Kidney (tissue), 14 donors: ENCODE data around the gene WAS. TPM values are rescaled to one million over a fixed set of nuclear protein-coding genes. Genes with fewer than 3 reads are reported as not detected.
"Not testable (repeated sequence)": the region's sequence is repeated elsewhere in the genome, so short reads cannot be mapped to it uniquely, and the experiment has no call there.

Source experiments
- DNase-seq, 5 donors: peaks; one replicate each; pipeline ENCODE4 v3.0.0-alpha.2; 2013 to 2020
- FAIRE-seq: peaks from 2 replicates; lab custom pipeline; 2012; peaks lifted over from hg19 to GRCh38; lab: Jason Lieb, UNC
- H3K27ac ChIP-seq, 2 donors: one replicate each; pipeline ENCODE4 v1.7.0; 2013; ENCODE audit warnings: low read depth in 2 of 2, low read length in 2 of 2, inconsistent platforms in 1 of 2
- H3K27me3 ChIP-seq: one replicate; pipeline ENCODE4 v1.7.1; 2013; ENCODE audit warnings: low read length, inconsistent platforms; ENCODE audit not compliant: control insufficient read depth, insufficient read depth
- H3K36me3 ChIP-seq, 3 donors: one replicate each; pipeline versions ENCODE4 v1.7.0 to v1.7.1; 2013; ENCODE audit warnings: low read length in 3 of 3, control low read depth in 1 of 3, inconsistent platforms in 1 of 3; ENCODE audit not compliant: insufficient read depth in 3 of 3, control insufficient read depth in 2 of 3
- H3K4me1 ChIP-seq, 3 donors: one replicate each; pipeline versions ENCODE4 v1.7.0 to v1.7.1; 2013; ENCODE audit warnings: low read length in 3 of 3, inconsistent platforms in 1 of 3, low read depth in 1 of 3; ENCODE audit not compliant: control insufficient read depth in 2 of 3, insufficient read depth in 2 of 3
- H3K4me3 ChIP-seq, 3 donors: one replicate each; pipeline versions ENCODE4 v1.7.0 to v1.8.1; 2013; ENCODE audit warnings: low read length in 3 of 3, control low read depth in 1 of 3, inconsistent platforms in 1 of 3
- H3K9ac ChIP-seq, 3 donors: one replicate each; pipeline versions ENCODE4 v1.7.0 to v1.7.1; 2013; ENCODE audit warnings: low read length in 3 of 3, control low read depth in 1 of 3, inconsistent platforms in 1 of 3
- H3K9me3 ChIP-seq, 3 donors: one replicate each; pipeline versions ENCODE4 v1.7.0 to v1.7.1; 2013; ENCODE audit warnings: low read length in 3 of 3, control low read depth in 1 of 3, inconsistent platforms in 1 of 3; ENCODE audit not compliant: control insufficient read depth in 2 of 3, insufficient read depth in 1 of 3
- CTCF ChIP-seq: IDR thresholded peaks from 3 replicates; pipeline ENCODE4 v1.5.1; 2012; ENCODE audit warnings: mild to moderate bottlenecking, moderate library complexity, borderline replicate concordance; ENCODE audit not compliant: insufficient read depth; ENCODE audit errors: extremely low read depth
- intact Hi-C: fragments of 100-400 bp; cut with DNase I; formaldehyde crosslinking; loops from one replicate; pipeline ENCODE4 v1.11.1; 2022
- polyA plus RNA-seq: library from polyadenylated mRNA; stranded (reverse); fragments of 350-450 nt; fragmentation: Illumina TruSeq; extraction: RNeasy Lipid Tissue Mini Kit (QIAGEN cat#74804); gene quantifications from one replicate; pipeline ENCODE4 v1.2.3, GENCODE V29; 2014; ENCODE audit warnings: low read depth, low replicate concordance; ENCODE audit not compliant: insufficient read depth
- total RNA-seq: library from RNA; stranded (reverse); fragmentation: NEBNext Ultra II Directional; extraction: Animal tissue kit (Norgen Biotek cat#: 25700); gene quantifications from one replicate; pipeline ENCODE4 v1.2.1, GENCODE V29; 2021
- donor health status: control.
- donor health status: control.
- donor health status: control.
- donor health status: control.
- donor health status: control.
- donor health status: DM: yes; HTN: yes; CAD: no.
- donor health status: Normal renal cell carcinoma (clear cell type).

WAS gene
- total and polyA plus RNA-seq, 2 donors from 2014 or later: 2.2 to 14.2 TPM

DNA sequence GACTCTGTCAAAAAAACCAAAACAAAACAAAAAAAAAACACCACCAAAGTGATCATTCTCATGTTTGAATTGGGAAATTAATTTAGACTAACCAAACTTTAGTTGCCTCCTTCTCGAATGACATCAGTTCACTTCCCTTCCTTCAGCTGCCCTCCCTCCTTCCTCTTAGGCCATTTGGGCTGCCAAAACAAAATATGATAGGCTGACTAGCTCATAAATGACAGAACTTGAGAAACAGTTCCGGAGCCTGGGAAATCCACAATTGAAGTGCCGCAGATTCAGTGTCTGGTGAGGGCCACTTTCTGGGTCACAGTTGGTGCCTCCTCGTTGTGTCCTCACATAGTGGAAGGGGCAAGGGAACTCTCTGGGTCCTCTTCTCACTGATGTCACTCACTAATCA, 16.1 kb upstream of the WAS start:
- DNase-seq (no peak), FAIRE-seq (no peak)
- Histone ChIP-seq H3K9me3 (no peaks in the 10 kb centered on the region), H3K4me3 (no peak overlapping the region), H3K4me1 (no peaks in the 10 kb centered on the region), H3K27ac (no peak overlapping the region), H3K27me3 (no peaks in the 10 kb centered on the region), H3K9ac (no peak overlapping the region), H3K36me3 (no peaks in the 10 kb centered on the region)
- TF ChIP-seq CTCF: no peak
- intact Hi-C loops: no loop called here

DNA sequence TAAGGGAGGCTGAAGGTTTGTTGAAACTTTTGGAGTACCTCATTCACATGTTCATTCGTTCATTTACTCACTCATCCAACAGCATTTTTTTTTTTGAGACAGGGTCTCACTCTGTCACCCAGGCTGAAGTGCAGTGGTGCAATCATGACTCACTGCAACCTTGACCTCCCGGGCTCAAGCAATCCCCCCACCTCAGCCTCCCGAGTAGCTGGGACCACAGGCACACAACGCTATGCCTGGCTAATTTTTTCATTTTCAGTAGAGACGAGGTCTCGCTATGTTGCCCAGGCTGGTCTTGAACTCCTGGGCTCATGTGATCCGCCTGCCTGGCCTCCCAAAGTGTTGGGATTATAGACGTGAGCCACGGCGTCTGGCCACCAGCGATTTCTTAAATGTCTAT, 15.4 kb upstream of the WAS start:
- intact Hi-C loops, H3K9ac ChIP-seq, H3K4me1 ChIP-seq, H3K36me3 ChIP-seq, H3K27ac ChIP-seq, H3K27me3 ChIP-seq, H3K4me3 ChIP-seq, H3K9me3 ChIP-seq, FAIRE-seq, DNase-seq: not testable (repeated sequence)

DNA sequence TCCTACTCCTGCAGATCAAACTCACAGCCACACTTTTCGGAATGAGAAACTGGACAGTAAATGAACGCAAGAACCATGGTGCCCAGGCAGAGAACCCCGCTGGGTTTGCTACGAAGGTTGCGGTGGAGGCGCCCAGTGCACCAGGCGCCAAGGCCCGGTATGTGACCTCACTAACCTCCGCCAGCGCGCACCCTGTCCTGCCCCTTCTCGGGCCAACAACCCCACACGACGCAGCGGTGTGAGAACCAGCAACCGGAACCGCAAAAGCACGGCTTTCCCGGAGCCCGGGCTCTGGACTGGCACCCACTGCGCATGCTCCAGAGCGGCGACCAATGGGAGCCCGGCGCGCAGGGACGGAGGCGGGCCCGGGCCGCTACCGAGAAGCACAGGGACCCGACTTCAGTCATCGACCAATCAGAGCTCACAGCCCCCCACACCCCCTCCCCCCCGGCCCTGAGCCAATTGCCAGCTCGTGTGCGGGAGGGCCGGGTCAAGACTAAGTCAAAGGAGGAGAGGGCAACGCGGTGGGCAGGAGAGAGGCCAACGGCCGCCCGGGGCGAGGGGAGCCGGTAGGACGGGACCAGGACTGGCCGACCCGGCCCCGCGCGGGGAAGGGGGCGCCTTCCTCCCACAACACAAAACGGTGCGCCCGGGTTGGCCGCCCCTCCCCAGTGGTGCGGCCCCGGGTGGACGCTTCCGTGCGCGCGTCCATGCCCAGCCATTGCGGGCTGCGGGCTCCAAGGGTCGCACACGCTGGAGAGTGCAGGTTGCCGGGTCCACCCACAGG, 7.3 kb upstream of the WAS start:
- H3K9me3 ChIP-seq: no peaks in the 10 kb centered on the region
- H3K4me3 ChIP-seq: peak overlapping the region; percentile 68 to 79 (median 76)
- FAIRE-seq: no peak
- no peaks in the 10 kb centered on the region for H3K27me3 ChIP-seq
- peaks cover 0 to 2% (median 0%) of the 10 kb centered on the region in 3 donors for H3K4me1 ChIP-seq
- TF ChIP-seq CTCF: no peak
- peak overlapping the region; percentile 78 to 88 for H3K27ac ChIP-seq
- no peaks in the 10 kb centered on the region for H3K36me3 ChIP-seq
- peak overlapping the region; percentile 61 to 80 (median 73) for H3K9ac ChIP-seq
- intact Hi-C loops: no loop called here
- DNase-seq: peak; percentile 93 to 96 (median 95)

GRCh38 chrX:48676893-48677270, 6.7 kb upstream of the WAS start:
- H3K4me1 ChIP-seq: peaks cover 0 to 2% (median 0%) of the 10 kb centered on the region in 3 donors
- H3K27me3 ChIP-seq: no peaks in the 10 kb centered on the region
- H3K36me3 ChIP-seq: no peaks in the 10 kb centered on the region
- FAIRE-seq: no peak
- intact Hi-C loops: no loop called here
- H3K9me3 ChIP-seq: no peaks in the 10 kb centered on the region
- H3K4me3 ChIP-seq: peak overlapping the region; percentile 53 to 76 (median 59)
- peak overlapping the region; percentile 72 to 78 for H3K27ac ChIP-seq
- TF ChIP-seq CTCF: no peak
- H3K9ac ChIP-seq: peak overlapping the region in 2 of 3 donors; percentile 60 to 67
- DNase-seq: peak in 2 of 5 donors; percentile 12 to 76
